Activated naive CD4-positive, alpha-beta T cell treated with anti-CD3 and anti-CD28 coated beads, Interleukin-2, amount 50 U/mL, for 72 hours (primary cell): ENCODE results near the gene CFAP57. TPM values are rescaled to one million over a fixed set of nuclear protein-coding genes. Genes with fewer than 3 reads are reported as not detected.

ENCODE experiments used
- ATAC-seq, 2 donors: fragments of 150-1000 bp; cut with Tn5 transposase; 2 replicates each; pipeline ENCODE4 v1.10.0; 2021; ENCODE audit warnings: mild to moderate bottlenecking in 2 of 2, moderate library complexity in 2 of 2
- DNase-seq, 2 donors: peaks; one replicate each; pipeline ENCODE4 v3.0.0; 2021 to 2022; ENCODE audit warnings: low spot score in 2 of 2
- H3K27ac Mint-ChIP-seq, 2 donors: one replicate each; pipeline ENCODE4 v1.8.0; 2022; ENCODE audit warnings: mild to moderate bottlenecking in 2 of 2, mixed read lengths in 2 of 2
- H3K36me3 Mint-ChIP-seq, 2 donors: one replicate each; pipeline ENCODE4 v1.8.0; 2022; ENCODE audit warnings: mixed read lengths in 2 of 2
- H3K9me3 Mint-ChIP-seq, 2 donors: one replicate each; pipeline ENCODE4 v1.8.0; 2022; ENCODE audit warnings: mixed read lengths in 2 of 2
- total RNA-seq, 2 donors: library from RNA; stranded (reverse); gene quantifications; one replicate each; pipeline ENCODE4 v1.2.3, GENCODE V29; 2022

CFAP57 gene
- total RNA-seq, 2 donors from 2014 or later, result 0.37 to 0.61 TPM

- DNase-seq (peak in 1 of 2 donors; percentile 1), ATAC-seq (no peak)
- H3K9me3 Mint-ChIP-seq, result no peaks in the 10 kb centered on the region
- no peaks in the 10 kb centered on the region for H3K36me3 Mint-ChIP-seq
- no peak overlapping the region for H3K27ac Mint-ChIP-seq
These were observed 62.9 kb downstream of the CFAP57 start for GRCh38 chr1:43235040-43235439.

- DNase-seq (peak in 1 of 2 donors; percentile 26), ATAC-seq (no peak)
- H3K9me3 Mint-ChIP-seq, result no peaks in the 10 kb centered on the region
- H3K27ac Mint-ChIP-seq, result no peak overlapping the region
- H3K36me3 Mint-ChIP-seq, result no peaks in the 10 kb centered on the region
These were observed 63.5 kb downstream of the CFAP57 start for GRCh38 chr1:43235451-43236121.

- H3K9me3 Mint-ChIP-seq, result no peaks in the 10 kb centered on the region
- no peaks in the 10 kb centered on the region for H3K36me3 Mint-ChIP-seq
- ATAC-seq (no peak), DNase-seq (no peak)
- no peak overlapping the region for H3K27ac Mint-ChIP-seq
These were observed 65.0 kb downstream of the CFAP57 start for GRCh38 chr1:43237121-43237520.

GRCh38 chr1:43238085-43238484 lies 66.0 kb downstream of the CFAP57 start:
- no peaks in the 10 kb centered on the region for H3K9me3 Mint-ChIP-seq
- H3K36me3 Mint-ChIP-seq, result no peaks in the 10 kb centered on the region
- ATAC-seq (peak; percentile 52 to 65), DNase-seq (peak in 1 of 2 donors; percentile 47)
- H3K27ac Mint-ChIP-seq, result no peak overlapping the region

GRCh38 chr1:43238991-43239469 lies 66.9 kb downstream of the CFAP57 start:
- no peak for DNase-seq
- Mint-ChIP-seq H3K27ac (no peak overlapping the region), H3K36me3 (no peaks in the 10 kb centered on the region), H3K9me3 (no peaks in the 10 kb centered on the region)
- ATAC-seq, result no peak

GRCh38 chr1:43239484-43239883 lies 67.4 kb downstream of the CFAP57 start:
- Mint-ChIP-seq H3K36me3 (no peaks in the 10 kb centered on the region), H3K27ac (no peak overlapping the region), H3K9me3 (no peaks in the 10 kb centered on the region)
- DNase-seq (no peak), ATAC-seq (no peak)

- H3K27ac Mint-ChIP-seq, result no peak overlapping the region
- H3K9me3 Mint-ChIP-seq, result no peaks in the 10 kb centered on the region
- H3K36me3 Mint-ChIP-seq, result no peaks in the 10 kb centered on the region
- DNase-seq (no peak), ATAC-seq (no peak)
These were observed 69.3 kb downstream of the CFAP57 start for GRCh38 chr1:43241413-43241836.

- Mint-ChIP-seq H3K36me3 (no peaks in the 10 kb centered on the region), H3K27ac (no peak overlapping the region), H3K9me3 (no peaks in the 10 kb centered on the region)
- no peak for DNase-seq
- no peak for ATAC-seq
These were observed 71.2 kb downstream of the CFAP57 start for GRCh38 chr1:43243299-43243698.

GRCh38 chr1:43246466-43247213 lies 74.5 kb downstream of the CFAP57 start:
- Mint-ChIP-seq H3K27ac (no peak overlapping the region), H3K36me3 (no peaks in the 10 kb centered on the region), H3K9me3 (no peaks in the 10 kb centered on the region)
- DNase-seq (no peak), ATAC-seq (no peak)

- DNase-seq (no peak), ATAC-seq (no peak)
- Mint-ChIP-seq H3K9me3 (no peaks in the 10 kb centered on the region), H3K36me3 (no peaks in the 10 kb centered on the region), H3K27ac (no peak overlapping the region)
These were observed 75.3 kb downstream of the CFAP57 start for GRCh38 chr1:43247256-43247921.

GRCh38 chr1:43250351-43250761 lies 78.2 kb downstream of the CFAP57 start:
- Mint-ChIP-seq H3K36me3 (no peaks in the 10 kb centered on the region), H3K9me3 (no peaks in the 10 kb centered on the region), H3K27ac (no peak overlapping the region)
- DNase-seq (no peak), ATAC-seq (no peak)

- ATAC-seq (no peak), DNase-seq (no peak)
- no peaks in the 10 kb centered on the region for H3K36me3 Mint-ChIP-seq
- H3K9me3 Mint-ChIP-seq, result no peaks in the 10 kb centered on the region
- peak overlapping the region in 1 of 2 donors; percentile 15 for H3K27ac Mint-ChIP-seq
These were observed 78.9 kb downstream of the CFAP57 start for GRCh38 chr1:43251024-43251423.

GRCh38 chr1:43252225-43252624 lies 80.1 kb downstream of the CFAP57 start:
- DNase-seq, result no peak
- Mint-ChIP-seq H3K9me3 (no peaks in the 10 kb centered on the region), H3K36me3 (no peaks in the 10 kb centered on the region), H3K27ac (no peak overlapping the region)
- ATAC-seq, result no peak

GRCh38 chr1:43253173-43253572 lies 81.0 kb downstream of the CFAP57 start:
- Mint-ChIP-seq H3K36me3 (no peaks in the 10 kb centered on the region), H3K9me3 (peaks cover 0 to 3% of the 10 kb centered on the region in 2 donors)

GRCh38 chr1:43253876-43254275 lies 81.7 kb downstream of the CFAP57 start:
- Mint-ChIP-seq H3K27ac (no peak overlapping the region), H3K9me3 (peaks cover 0 to 3% of the 10 kb centered on the region in 2 donors), H3K36me3 (no peaks in the 10 kb centered on the region)
- no peak for ATAC-seq
- no peak for DNase-seq

More at GRCh38 chr1:43253173-43253572, 81.0 kb downstream of the CFAP57 start:
- ATAC-seq, result no peak
- H3K27ac Mint-ChIP-seq, result no peak overlapping the region
- no peak for DNase-seq

GRCh38 chr1:43255438-43256210 lies 83.5 kb downstream of the CFAP57 start:
- Mint-ChIP-seq H3K27ac (no peak overlapping the region), H3K36me3 (no peaks in the 10 kb centered on the region)
- ATAC-seq, result no peak

More at GRCh38 chr1:43255438-43256210, 83.5 kb downstream of the CFAP57 start:
- DNase-seq, result no peak
- H3K9me3 Mint-ChIP-seq, result peaks cover 0 to 3% of the 10 kb centered on the region in 2 donors
